HT1080 (cell line): ENCODE results near the gene ABHD1. TPM values are rescaled to one million over a fixed set of nuclear protein-coding genes. Genes with fewer than 3 reads are reported as not detected.
A peak's percentile ranks its signal among the peaks of the same experiment; 100 is the strongest.
"Not testable (repeated sequence)": the region's sequence is repeated elsewhere in the genome, so short reads cannot be mapped to it uniquely, and the experiment has no call there.

Experiments
- DNase-seq: peaks from one replicate; pipeline ENCODE4 v3.0.0-alpha.2; 2015; ENCODE audit warnings: low read depth
- polyA plus RNA-seq, 2 experiments: library from polyadenylated mRNA; depleted of rRNA; stranded (reverse); fragments of >200 nt; gene quantifications; 2 replicates each; pipeline ENCODE4 v1.2.3, GENCODE V29; 2015
- total RNA-seq: library from RNA; depleted of rRNA; stranded (reverse); fragments of >200 nt; shearing (Covaris generic); gene quantifications from 2 replicates; pipeline ENCODE4 v1.2.3, GENCODE V29; 2014; rRNA removed

The ABHD1 gene
- not detected in 2 replicates for total RNA-seq
- polyA plus RNA-seq (2015; cell fraction: cytosol; rRNA removed): 0.28 TPM in 1 of 2 replicates, not detected in the other
- 0.09 and 0.12 TPM in 2 replicates for polyA plus RNA-seq (2015; cell fraction: nucleus; rRNA removed)

DNA sequence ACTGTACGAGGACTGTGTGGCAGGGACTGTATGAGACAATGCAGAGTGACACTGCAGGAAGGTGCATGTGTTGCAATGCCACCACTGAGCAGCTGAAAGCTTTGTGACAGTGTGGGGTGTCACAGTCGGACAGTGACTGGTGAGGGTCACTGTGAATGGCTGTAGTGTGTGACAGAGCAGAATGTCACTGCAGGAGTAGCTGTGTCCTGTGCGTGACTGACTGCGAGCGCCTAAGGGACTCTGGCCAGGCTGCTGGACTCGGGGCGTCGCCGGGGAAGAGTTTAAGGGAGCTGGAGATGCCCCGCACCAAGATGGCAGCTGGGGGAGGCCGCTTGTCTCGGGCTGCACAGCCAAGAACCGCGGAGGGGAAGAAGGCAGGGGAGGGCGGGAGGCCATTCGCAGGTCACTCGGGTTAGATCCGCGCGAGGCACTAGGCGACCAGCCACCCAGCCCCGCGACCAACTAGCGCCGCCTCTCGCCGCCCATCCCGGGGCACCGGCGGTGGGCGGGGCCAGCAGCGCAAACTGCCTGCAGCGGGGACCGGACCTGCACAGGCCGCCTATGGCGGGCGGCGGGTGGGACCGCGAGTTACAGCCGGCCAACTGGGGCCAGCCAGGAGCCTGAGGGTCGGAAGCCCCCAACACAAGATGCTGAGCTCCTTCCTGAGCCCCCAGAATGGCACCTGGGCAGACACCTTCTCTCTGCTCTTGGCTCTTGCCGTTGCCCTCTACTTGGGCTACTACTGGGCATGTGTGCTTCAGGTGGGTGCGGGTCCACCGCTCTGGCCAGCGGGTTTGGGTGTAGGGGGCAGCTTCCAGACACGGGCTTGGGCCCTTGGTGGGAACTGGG is at the start of gene ABHD1:
Gene ABHD1 (plus strand): TSS at position 514 of the 849 bp plus-strand sequence. CDS start 134 bp downstream, at position 648.
- no peak for DNase-seq

DNA sequence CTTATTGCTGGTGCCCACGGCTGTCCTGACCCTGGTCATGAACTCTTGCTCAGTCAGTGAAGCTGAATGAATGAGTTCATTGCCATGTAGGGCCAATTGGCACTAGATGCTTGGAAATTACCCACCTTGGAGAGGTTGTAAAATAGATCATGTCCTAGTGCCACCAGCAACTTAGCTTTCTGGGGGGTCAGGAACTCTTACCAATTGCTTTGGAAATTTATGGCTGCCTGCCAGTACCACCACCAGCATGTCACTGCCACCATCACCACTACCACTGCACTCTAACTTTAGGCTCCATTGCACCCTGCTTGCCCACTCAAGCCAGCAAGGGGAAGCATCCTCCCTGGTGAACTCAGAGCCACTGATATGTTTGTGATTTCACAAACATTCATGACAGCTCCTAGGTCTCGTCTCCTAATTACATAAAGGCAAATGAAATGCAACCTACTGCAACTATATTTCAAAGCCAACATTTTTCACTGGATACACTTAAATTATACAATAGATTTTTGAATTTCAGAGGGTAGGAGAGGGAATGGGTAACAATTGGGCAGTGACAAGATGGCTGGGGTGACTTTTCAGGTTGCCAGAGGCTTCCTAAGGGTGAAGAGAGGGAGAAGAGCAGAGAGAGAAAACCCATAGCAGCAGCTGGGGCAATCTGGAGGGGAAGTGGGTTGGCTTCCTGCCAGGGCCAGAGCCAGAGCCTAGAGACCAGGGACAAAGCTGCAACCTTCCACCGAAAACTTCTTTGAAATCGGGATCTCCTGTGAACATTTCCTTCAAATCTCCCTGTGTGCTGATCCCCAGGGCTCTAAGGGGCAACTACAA is 48.7 kb upstream of the ABHD1 start:
- DNase-seq: no peak

DNA sequence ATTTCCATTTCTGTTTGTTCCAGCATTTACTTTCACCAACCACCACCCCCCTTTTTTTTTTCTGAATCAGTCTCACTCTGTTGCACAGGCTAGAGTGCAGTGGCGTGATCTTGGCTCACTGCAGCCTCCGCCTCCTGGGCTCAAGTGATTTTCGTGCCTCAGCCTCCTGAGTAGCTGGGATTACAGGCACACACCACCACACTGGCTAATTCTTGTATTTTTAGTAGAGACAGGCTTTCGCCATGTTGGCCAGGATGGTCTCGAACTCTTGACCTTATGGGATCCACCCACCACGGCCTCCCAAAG is 48.1 kb upstream of the ABHD1 start:
- DNase-seq: not testable (repeated sequence)

DNA sequence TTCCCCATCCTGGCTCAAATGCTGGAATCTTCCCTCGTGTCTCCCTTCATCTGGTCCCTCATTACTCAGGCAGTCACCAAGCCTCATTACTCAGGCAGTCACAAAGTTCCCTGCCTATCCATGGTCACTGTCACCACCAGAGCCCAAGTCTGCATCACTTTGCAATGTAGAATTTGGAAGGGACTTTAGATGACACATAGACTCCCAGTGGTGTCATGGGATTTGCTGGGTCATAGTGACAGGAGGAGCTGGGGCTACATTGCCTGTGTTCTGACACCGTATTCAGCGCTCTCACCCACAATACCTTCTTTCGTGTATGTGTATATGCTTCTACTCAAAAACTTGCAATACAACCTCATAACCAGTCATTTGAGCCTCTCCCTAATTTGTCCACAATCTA is 47.3 kb upstream of the ABHD1 start:
- DNase-seq: no peak

DNA sequence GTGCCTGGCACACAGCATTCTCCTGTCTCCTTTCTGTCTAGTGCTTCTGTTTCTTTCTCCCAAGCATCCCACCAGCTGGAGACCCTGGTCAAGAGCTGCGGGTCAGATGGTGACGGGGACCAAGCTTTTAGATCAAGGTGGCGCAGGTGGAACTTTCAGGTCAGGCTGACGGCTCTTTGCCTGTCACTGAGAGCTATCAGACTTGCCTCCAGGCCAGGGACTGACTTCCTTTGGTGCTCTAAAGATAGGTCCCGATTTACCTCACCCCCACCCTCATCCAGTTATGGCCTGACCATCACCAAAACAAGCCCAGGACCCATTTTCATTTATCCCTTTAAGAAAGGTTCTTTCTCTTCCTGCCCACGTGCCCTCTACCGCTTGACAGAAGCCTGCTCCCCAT is 46.4 kb upstream of the ABHD1 start:
- DNase-seq: no peak

DNA sequence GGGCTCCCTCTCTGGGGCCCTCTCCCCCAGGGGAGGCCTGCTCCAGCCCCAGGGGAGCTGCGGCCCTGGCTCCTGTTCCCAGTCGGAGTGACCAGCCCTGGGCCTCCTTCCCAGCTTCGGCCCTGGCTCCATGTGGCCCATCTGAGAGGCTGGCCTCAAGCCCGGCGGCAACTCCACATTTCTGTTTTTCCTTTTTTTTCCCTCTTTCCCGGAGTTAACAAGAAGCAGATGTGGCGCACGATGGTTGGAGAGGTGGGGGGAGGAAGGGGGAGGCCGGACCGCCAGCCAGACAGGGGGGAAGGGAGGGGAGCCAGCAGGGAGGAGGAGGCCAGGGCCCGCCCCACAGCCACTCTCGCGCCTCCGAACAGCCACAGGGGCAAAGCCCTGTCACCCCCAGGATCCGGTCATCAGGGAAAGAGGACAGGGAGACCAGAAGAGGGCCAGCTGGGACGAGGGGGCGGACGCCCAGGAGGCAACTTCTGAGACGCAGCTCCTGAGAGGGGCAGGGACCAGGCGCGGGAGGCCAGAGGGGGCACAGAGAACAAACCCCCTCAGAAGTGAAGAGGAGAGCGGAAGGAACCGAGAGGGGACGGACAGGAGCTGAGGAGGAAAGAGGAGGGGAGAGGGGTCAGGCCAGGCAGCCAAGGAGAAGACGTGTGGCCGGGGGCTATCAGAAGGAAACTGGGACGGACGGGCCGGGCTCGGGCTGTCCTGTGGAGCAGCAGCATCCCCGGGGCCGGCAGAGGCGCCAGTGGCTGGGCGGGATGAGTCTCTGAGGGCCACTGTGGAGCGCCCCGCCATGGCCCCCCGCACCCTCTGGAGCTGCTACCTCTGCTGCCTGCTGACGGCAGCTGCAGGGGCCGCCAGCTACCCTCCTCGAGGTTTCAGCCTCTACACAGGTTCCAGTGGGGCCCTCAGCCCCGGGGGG is 45.1 kb upstream of the ABHD1 start, which contains the start of gene EMILIN1:
Gene EMILIN1 (plus strand): TSS at position 349 of the 928 bp plus-strand sequence. CDS start 451 bp downstream, at position 800.
- no peak for DNase-seq

DNA sequence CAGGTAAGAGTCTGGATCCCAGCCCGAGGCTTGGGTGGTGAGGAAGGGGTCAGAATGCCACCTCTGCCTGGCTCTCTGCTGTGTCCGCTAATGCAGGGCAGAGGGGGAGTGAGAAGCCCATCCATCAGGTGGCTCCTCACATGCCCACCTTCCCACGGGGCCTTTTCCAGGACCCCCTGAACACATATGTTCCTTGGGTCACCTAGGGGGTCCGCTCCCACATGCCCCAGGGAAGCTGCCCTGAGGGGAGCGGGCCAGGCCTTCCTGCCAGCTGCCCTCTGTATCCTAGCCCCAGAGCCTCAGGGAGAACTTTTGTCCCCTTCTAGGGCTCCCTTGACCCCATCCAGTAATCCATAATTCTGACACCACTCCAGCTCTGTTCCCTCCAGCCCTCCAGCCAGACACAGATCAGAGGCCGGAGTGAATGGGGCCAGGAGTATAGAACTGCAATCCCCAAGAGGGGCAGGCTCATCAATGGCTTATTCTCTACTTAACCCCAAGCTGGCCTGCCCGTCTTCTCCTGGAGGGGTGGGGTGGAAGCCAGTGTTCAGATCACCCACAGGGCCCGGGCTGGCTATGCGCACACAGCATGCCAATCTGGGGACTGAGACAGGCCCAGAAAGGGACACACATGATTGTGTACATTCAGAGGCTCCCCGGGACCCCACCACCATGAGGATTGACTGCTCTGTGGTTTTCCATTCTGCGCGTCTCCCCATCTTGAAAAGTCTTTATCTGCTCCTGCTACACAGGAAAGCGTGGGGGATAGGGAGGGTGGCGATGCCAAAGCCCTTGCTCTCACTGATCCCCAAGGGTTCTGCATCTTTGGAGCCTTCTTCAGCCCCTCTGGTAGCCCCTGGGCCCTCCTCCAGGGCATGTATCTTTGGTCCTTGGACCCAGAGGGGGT is 44.1 kb upstream of the ABHD1 start:
- no peak for DNase-seq

DNA sequence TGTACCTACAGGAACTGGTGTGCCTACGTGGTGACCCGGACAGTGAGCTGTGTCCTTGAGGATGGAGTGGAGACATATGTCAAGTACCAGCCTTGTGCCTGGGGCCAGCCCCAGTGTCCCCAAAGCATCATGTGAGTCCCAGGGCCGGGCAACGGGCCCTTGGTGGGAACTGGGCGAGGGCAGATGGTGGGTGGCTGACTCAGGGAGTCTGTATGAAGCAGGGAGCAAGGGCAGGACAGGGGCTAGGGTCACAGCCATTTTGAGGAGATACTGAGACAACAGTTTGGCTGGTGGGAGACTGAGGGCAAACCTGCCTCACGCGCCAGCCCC is 43.5 kb upstream of the ABHD1 start:
- no peak for DNase-seq

DNA sequence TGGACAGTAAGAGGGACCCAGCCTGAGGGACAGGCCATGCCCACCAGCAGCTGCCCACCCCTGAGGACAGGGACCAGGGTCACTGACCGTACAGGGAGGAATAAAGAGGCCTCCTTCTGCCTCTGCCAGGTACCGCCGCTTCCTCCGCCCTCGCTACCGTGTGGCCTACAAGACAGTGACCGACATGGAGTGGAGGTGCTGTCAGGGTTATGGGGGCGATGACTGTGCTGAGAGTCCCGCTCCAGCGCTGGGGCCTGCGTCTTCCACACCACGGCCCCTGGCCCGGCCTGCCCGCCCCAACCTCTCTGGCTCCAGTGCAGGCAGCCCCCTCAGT is 43.0 kb upstream of the ABHD1 start:
- no peak for DNase-seq

DNA sequence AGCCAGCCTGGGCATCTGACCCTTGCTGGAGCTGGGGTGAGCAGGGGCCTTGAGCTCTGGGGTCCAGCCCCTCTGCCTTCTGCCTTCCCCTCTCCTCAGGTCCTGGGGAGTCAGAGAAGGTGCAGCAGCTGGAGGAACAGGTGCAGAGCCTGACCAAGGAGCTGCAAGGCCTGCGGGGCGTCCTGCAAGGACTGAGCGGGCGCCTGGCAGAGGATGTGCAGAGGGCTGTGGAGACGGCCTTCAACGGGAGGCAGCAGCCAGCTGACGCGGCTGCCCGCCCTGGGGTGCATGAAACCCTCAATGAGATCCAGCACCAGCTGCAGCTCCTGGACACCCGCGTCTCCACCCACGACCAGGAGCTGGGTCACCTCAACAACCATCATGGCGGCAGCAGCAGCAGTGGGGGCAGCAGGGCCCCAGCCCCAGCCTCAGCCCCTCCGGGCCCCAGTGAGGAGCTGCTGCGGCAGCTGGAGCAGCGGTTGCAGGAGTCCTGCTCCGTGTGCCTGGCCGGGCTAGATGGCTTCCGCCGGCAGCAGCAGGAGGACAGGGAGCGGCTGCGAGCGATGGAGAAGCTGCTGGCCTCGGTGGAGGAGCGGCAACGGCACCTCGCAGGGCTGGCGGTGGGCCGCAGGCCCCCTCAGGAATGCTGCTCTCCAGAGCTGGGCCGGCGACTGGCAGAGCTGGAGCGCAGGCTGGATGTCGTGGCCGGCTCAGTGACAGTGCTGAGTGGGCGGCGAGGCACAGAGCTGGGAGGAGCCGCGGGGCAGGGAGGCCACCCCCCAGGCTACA is 41.4 kb upstream of the ABHD1 start:
- DNase-seq: no peak

DNA sequence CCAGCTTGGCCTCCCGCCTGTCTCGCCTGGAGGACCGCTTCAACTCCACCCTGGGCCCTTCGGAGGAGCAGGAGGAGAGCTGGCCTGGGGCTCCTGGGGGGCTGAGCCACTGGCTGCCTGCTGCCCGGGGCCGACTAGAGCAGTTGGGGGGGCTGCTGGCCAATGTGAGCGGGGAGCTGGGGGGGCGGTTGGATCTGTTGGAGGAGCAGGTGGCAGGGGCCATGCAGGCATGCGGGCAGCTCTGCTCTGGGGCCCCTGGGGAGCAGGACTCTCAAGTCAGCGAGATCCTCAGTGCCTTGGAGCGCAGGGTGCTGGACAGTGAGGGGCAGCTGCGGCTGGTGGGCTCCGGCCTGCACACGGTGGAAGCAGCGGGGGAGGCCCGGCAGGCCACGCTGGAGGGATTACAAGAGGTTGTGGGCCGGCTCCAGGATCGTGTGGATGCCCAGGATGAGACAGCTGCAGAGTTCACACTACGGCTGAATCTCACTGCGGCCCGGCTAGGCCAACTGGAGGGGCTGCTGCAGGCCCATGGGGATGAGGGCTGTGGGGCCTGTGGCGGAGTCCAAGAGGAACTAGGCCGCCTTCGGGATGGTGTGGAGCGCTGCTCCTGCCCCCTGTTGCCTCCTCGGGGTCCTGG is 40.7 kb upstream of the ABHD1 start:
- DNase-seq: no peak

DNA sequence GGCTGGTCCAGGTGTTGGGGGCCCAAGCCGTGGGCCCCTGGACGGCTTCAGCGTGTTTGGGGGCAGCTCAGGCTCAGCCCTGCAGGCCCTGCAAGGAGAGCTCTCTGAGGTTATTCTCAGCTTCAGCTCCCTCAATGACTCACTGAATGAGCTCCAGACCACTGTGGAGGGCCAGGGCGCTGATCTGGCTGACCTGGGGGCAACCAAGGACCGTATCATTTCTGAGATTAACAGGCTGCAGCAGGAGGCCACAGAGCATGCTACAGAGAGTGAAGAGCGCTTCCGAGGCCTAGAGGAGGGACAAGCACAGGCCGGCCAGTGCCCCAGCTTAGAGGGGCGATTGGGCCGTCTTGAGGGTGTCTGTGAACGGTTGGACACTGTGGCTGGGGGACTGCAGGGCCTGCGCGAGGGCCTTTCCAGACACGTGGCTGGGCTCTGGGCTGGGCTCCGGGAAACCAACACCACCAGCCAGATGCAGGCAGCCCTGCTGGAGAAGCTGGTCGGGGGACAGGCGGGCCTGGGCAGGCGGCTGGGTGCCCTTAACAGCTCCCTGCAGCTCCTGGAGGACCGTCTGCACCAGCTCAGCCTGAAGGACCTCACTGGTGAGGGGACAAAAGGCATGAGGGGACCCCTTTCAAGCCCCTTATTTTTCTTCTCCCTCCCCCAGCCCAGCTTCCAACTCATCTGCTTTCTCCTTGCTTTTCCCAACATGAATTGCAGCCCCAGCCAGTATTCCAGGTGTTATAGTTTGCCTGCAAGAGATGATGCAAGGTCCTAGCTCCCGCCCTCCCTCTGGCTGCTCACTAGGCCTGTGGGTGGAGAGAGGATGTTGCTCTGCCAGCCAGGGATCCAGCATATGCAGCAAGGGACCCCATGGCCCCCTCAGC is 40.0 kb upstream of the ABHD1 start:
- no peak for DNase-seq

DNA sequence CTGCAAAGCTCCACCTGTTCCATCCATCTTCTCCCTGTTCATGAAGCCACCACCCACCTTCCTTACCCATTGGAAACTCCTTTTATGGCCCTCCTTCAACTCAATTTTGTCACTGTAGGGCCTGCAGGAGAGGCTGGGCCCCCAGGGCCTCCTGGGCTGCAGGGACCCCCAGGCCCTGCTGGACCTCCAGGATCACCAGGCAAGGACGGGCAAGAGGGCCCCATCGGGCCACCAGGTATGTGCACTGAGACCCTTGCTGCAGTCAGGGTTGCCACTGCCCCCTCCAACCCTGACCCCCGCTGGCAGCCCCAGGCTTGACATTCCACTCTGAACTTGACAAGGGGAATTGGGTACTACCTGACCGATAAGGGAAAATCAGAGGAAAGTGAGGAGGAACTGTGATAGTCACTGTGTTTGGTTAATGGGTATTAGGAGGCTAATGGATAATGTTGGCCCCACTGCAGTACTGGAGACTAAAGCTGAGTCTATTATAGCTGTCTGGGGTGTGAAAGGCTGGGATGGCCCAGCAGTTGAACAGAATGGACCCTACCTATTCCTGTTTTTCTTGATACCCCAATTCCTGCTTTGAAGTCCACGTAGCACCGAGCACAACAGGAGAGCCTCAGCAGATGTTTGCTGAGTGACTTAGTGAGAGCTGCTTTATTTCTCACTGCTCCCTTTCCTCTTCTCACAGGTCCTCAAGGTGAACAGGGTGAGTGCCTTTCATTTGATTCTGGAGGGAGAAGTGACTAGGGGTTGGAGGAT is 39.1 kb upstream of the ABHD1 start:
- no peak for DNase-seq

DNA sequence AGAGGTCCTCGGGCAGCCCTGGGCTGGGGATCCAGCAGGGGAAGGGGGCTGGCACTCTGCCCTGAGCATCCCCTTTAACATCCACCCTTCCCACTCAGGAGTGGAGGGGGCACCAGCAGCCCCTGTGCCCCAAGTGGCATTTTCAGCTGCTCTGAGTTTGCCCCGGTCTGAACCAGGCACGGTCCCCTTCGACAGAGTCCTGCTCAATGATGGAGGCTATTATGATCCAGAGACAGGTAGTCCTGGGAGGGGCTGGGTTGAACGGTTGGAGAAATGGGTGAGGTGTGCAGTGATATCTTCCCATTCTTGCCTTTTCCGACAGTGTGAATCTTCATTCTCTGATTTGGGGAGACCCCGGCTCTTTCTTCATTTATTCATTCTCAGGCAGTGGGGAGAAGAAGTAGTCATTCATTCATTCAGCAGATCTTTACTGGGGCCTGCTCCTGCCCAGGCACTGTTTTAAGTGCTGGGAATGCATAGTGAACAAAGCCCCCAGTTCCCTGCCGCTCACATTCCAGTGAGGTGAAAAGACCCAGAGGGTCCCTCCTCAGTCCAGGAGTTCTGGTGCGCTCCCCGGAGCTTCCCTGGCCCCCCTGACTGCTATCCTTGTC is 38.4 kb upstream of the ABHD1 start:
- no peak for DNase-seq

DNA sequence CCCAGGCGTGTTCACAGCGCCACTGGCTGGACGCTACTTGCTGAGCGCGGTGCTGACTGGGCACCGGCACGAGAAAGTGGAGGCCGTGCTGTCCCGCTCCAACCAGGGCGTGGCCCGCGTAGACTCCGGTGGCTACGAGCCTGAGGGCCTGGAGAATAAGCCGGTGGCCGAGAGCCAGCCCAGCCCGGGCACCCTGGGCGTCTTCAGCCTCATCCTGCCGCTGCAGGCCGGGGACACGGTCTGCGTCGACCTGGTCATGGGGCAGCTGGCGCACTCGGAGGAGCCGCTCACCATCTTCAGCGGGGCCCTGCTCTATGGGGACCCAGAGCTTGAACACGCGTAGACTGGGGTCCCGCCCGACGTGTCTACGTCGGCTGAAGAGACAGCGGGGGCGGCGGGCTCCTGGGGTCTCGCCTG is 37.9 kb upstream of the ABHD1 start:
- no peak for DNase-seq

DNA sequence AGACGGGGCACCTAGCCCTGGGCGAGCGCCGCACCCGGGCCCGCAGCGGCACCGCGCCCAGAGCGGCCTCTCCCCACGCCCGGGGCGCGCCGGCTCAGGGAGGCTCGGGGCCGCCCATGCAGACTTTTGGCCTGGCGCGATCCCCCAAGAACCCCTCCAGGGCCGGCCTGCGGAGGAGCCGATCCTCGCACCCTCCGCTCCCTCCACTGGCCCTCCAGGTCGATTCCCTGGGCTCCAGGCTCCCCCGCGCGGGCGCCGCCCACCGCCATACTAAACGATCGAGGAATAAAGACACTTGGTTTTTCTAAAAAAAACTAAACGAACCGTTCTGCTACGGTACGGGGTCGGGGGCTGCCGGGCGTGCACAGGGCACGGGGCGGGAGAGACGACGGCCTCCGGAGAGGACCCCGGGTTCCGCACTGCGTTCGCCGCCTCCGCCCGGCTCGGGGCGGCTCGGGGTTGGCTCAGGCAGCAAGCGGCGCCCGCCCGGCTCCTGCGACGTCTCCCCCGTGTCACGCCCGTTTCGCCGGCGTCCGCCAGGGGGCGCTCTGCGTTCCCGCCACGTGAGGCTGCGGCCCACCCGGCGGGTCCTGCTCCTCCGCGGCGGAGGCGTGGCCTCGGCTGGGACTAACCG is 37.4 kb upstream of the ABHD1 start:
- peak; percentile 92 for DNase-seq
